Measurements from ENCODE around the gene CCDC170. TPM values are rescaled to one million over a fixed set of nuclear protein-coding genes. Genes with fewer than 3 reads are reported as not detected.

The CCDC170 gene
- total and polyA plus RNA-seq, 2 of the 8 experiments (the other 6 are each of a cell fraction or from before 2014, with no cell fraction given): 0.06 to 0.09 TPM

DNA sequence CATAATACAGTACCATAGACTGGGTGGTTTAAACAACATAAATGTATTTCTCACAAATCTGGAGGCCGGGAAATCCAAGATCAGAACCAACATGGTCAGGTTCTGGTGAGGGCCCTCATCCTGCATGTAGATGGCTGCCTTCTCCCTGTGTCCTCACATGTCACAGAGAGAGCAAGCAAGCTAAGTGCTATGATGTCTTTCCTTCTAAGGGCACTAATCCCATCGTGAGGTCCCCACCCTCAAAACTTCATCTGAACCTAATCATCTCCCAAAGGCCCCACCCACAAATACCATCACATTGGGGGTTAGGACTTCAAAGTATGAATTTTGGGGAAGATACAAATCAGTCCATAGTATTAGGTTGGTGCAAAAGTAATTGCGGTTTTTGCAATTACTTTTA lies 56.8 kb downstream of the CCDC170 start:
- Histone ChIP-seq H3K56ac (replicated peaks; ENCODE audit: insufficient read length, low read depth, low read length) (no peak overlapping the region), H4K91ac (replicated peaks; ENCODE audit: insufficient read length, low read length) (no peak overlapping the region), H2AFZ (ENCODE audit: low read length) (no peak overlapping the region), H2BK5ac (ENCODE audit: low read depth, low read length) (no peak overlapping the region), H3K79me2 (ENCODE audit: control insufficient read depth in 1 of 2, insufficient read depth in 2 of 2, low read length in 2 of 2) (no peaks in the 10 kb centered on the region), H3K4me3 (ENCODE audit: extremely low read depth in 1 of 4, insufficient read depth in 2 of 4, low read depth in 3 of 4, low read length in 4 of 4) (no peak overlapping the region), H4K5ac (ENCODE audit: insufficient read length, low read depth, low read length) (no peak overlapping the region), H2BK15ac (ENCODE audit: low read length) (no peak overlapping the region), H3K27me3 (replicated peaks in 1 of 4; ENCODE audit: control insufficient read depth in 3 of 4, extremely low read depth in 1 of 4, insufficient read depth in 3 of 4, low read length in 3 of 4) (no peaks in the 10 kb centered on the region), H3K36me3 (ENCODE audit: control insufficient read depth in 2 of 4, insufficient read depth in 4 of 4, low read length in 3 of 4) (no peaks in the 10 kb centered on the region), H3K9ac (replicated peaks in 1 of 4; ENCODE audit: extremely low read depth in 1 of 4, low read depth in 3 of 4, low read length in 3 of 4) (no peak overlapping the region), H4K8ac (ENCODE audit: extremely low read depth, insufficient read depth, low read length) (no peak overlapping the region), H3K4ac (replicated peaks; ENCODE audit: insufficient read length, low read depth, low read length) (no peak overlapping the region), H4K20me1 (replicated peaks in 1 of 2; ENCODE audit: control insufficient read depth in 1 of 2, insufficient read depth in 2 of 2, low read length in 2 of 2) (no peaks in the 10 kb centered on the region), H3K9me3 (ENCODE audit: insufficient read depth in 2 of 2, low read depth in 1 of 2, low read length in 1 of 2) (no peaks in the 10 kb centered on the region; a peak in 1 of 4 replicates), H3K14ac (ENCODE audit: insufficient read length) (no peak overlapping the region), H3K27ac (ENCODE audit: low read depth, low read length) (no peak overlapping the region), H3K23ac (ENCODE audit: insufficient read length) (no peak overlapping the region), H3K18ac (ENCODE audit: extremely low read depth, low read length) (no peak overlapping the region), H3K4me1 (replicated peaks in 1 of 4; ENCODE audit: control insufficient read depth in 3 of 4, insufficient read depth in 4 of 4, low read length in 3 of 4) (no peaks in the 10 kb centered on the region), H2AK5ac (ENCODE audit: low read depth, low read length) (no peak overlapping the region), H2BK120ac (replicated peaks; ENCODE audit: low read depth, low read length) (no peak overlapping the region), H2BK20ac (ENCODE audit: low read length) (no peak overlapping the region), H3K23me2 (ENCODE audit: low read depth, low read length) (no peaks in the 10 kb centered on the region), H3K4me2 (ENCODE audit: insufficient read depth in 1 of 2, low read depth in 2 of 2, low read length in 2 of 2) (no peak overlapping the region), H3K79me1 (ENCODE audit: low read depth, low read length) (no peaks in the 10 kb centered on the region), H2BK12ac (ENCODE audit: low read depth, low read length) (no peak overlapping the region)
- DNase-seq (ENCODE audit: low read depth in 1 of 2, low spot score in 2 of 2) (no peak), FAIRE-seq (no peak)
- CTCF ChIA-PET (ENCODE audit: partially characterized antibody): no interaction called here
- POLR2A ChIA-PET (ENCODE audit: partially characterized antibody): no interaction called here
- 94% methylated on average over 3 of the region's 3 CpGs; no CpG with 5 or more reads in 1 of the 2 experiments for WGBS, 2 experiments (ENCODE audit: extremely low coverage in 1 of 2, insufficient coverage in 1 of 2, insufficient read length in 1 of 2, insufficient replicate concordance in 2 of 2, low coverage in 1 of 2, low lambda C conversion rate in 2 of 2, missing lambda C conversion rate in 1 of 2)
- TF ChIP-seq SP4 (IDR thresholded peaks at IDR 0.05; ENCODE audit: low read length) (no peak), POU5F1 (IDR thresholded peaks at IDR 0.05; ENCODE audit: low read depth, low read length) (no peak), JUND (IDR thresholded peaks at IDR 0.05; ENCODE audit: low read length) (no peak), KDM5A (IDR thresholded peaks at IDR 0.05; ENCODE audit: low read length) (no peak), SIX5 (IDR thresholded peaks at IDR 0.05; ENCODE audit: low read depth, low read length) (no peak), BRCA1 (IDR thresholded peaks at IDR 0.05; ENCODE audit: low read depth, low read length) (no peak), GABPA (IDR thresholded peaks at IDR 0.05; ENCODE audit: borderline replicate concordance, insufficient read depth, low read length) (no peak), NANOG (IDR thresholded peaks at IDR 0.05; ENCODE audit: insufficient read depth, low read depth, low read length, poor library complexity, severe bottlenecking) (no peak)
